IMR-90 (cell line): Measurements from ENCODE around the gene NPC1.

Experiments used
- FOS ChIP-seq: fragments of 150-350 bp; IDR thresholded peaks from 2 replicates; pipeline ENCODE4 v1.6.1; 2016; ENCODE audit warnings: low read depth, low read length
- NFE2L2 ChIP-seq: fragments of 150-350 bp; IDR thresholded peaks from 2 replicates; pipeline ENCODE4 v1.6.1; 2016; ENCODE audit warnings: low read depth, mild to moderate bottlenecking, low read length
- POLR2A ChIP-seq: IDR thresholded peaks from 2 replicates; pipeline ENCODE4 v1.6.1; 2012; ENCODE audit warnings: mild to moderate bottlenecking, low read depth, low read length
- RAD21 ChIP-seq: IDR thresholded peaks from 2 replicates; pipeline ENCODE4 v1.6.1; 2012; ENCODE audit warnings: low read length, improper control_type of control experiment
- RCOR1 ChIP-seq: IDR thresholded peaks from 2 replicates; pipeline ENCODE4 v1.6.1; 2012; ENCODE audit warnings: mild to moderate bottlenecking, low read length, improper control_type of control experiment; ENCODE audit not compliant: insufficient replicate concordance
- TF ChIP-seq, protein P1 (sequence below): conservative IDR thresholded peaks from 2 replicates; pipeline ENCODE4 v1.5.1; 2012; ENCODE audit warnings: mild to moderate bottlenecking, low read depth, low read length, improper control_type of control experiment

DNA sequence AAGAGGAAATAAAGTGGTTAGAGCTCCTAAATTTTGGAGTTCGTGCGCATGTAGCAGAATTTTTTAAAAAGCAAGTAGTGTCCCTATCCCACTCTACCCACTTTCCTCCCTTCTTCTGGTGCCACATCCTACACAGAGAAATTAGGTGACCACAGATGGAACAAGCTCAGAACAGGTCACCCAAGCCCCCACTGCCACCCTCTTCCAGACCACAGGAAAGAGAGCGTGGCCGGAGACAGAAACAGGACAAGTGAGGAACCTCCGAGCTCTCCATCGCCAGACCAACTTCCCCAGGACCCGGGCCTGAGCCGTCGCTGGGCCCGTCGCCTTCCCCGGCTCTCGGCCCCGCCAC lies 433 bp downstream of the NPC1 start:
- TF ChIP-seq FOS (no peak), RCOR1 (no peak), POLR2A (no peak), NFE2L2 (no peak), RAD21 (no peak)
- TF ChIP-seq, protein P1, sequence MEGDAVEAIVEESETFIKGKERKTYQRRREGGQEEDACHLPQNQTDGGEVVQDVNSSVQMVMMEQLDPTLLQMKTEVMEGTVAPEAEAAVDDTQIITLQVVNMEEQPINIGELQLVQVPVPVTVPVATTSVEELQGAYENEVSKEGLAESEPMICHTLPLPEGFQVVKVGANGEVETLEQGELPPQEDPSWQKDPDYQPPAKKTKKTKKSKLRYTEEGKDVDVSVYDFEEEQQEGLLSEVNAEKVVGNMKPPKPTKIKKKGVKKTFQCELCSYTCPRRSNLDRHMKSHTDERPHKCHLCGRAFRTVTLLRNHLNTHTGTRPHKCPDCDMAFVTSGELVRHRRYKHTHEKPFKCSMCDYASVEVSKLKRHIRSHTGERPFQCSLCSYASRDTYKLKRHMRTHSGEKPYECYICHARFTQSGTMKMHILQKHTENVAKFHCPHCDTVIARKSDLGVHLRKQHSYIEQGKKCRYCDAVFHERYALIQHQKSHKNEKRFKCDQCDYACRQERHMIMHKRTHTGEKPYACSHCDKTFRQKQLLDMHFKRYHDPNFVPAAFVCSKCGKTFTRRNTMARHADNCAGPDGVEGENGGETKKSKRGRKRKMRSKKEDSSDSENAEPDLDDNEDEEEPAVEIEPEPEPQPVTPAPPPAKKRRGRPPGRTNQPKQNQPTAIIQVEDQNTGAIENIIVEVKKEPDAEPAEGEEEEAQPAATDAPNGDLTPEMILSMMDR: no peak
